Measurements from ENCODE around the gene HNRNPU.
A peak's percentile ranks its signal among the peaks of the same experiment; 100 is the strongest.
"Not testable (repeated sequence)": the region's sequence is repeated elsewhere in the genome, so short reads cannot be mapped to it uniquely, and the experiment has no call there.

HNRNPU gene

DNA sequence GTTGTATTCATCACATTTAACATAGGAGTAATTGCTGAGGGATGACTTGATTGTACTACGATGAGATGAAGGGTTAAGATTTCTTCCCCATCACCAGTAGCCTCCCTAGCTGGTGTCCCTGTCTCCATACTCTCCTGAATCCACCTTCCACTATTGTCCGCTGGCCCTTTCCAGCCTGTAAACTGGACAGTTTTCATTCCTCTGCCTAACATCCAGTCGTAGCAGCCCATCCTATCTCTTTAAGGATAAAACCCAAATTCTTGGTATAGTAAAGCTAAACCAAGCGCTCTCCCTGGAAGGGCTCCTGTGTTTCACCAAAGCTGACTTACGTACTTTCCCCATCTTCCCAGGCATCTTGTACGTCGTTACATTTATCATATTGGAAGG lies 28.2 kb downstream of the HNRNPU start:
- TF ChIP-seq CTCF (IDR thresholded peaks at IDR 0.05; ENCODE audit: control insufficient read depth, insufficient read depth, low read depth, low read length, missing control alignments), result no peak
- peak overlapping the region; percentile 67 for H3K4me3 ChIP-seq (ENCODE audit: control insufficient read depth, low read depth, low read length)
- peak; percentile 2 for DNase-seq (ENCODE audit: low read depth)

GRCh38 chr1:244835276-244836134 lies 28.8 kb downstream of the HNRNPU start, which contains the start of gene COX20:
Gene COX20, plus strand, starts transcription at chr1:244835658. Its CDS starts 57 bp downstream, at chr1:244835715.
- peak within 1 kb of the TSS; percentile 67 for H3K4me3 ChIP-seq (ENCODE audit: control insufficient read depth, low read depth, low read length)
- peak; percentile 55 for DNase-seq (ENCODE audit: low read depth)
- no peak for TF ChIP-seq CTCF (IDR thresholded peaks at IDR 0.05; ENCODE audit: control insufficient read depth, insufficient read depth, low read depth, low read length, missing control alignments)

GRCh38 chr1:244834543-244835275 lies 29.6 kb downstream of the HNRNPU start:
- peak overlapping the region; percentile 48 for H3K4me3 ChIP-seq (ENCODE audit: control insufficient read depth, low read depth, low read length)
- peak; percentile 72 for DNase-seq (ENCODE audit: low read depth)
- no peak for TF ChIP-seq CTCF (IDR thresholded peaks at IDR 0.05; ENCODE audit: control insufficient read depth, insufficient read depth, low read depth, low read length, missing control alignments)

DNA sequence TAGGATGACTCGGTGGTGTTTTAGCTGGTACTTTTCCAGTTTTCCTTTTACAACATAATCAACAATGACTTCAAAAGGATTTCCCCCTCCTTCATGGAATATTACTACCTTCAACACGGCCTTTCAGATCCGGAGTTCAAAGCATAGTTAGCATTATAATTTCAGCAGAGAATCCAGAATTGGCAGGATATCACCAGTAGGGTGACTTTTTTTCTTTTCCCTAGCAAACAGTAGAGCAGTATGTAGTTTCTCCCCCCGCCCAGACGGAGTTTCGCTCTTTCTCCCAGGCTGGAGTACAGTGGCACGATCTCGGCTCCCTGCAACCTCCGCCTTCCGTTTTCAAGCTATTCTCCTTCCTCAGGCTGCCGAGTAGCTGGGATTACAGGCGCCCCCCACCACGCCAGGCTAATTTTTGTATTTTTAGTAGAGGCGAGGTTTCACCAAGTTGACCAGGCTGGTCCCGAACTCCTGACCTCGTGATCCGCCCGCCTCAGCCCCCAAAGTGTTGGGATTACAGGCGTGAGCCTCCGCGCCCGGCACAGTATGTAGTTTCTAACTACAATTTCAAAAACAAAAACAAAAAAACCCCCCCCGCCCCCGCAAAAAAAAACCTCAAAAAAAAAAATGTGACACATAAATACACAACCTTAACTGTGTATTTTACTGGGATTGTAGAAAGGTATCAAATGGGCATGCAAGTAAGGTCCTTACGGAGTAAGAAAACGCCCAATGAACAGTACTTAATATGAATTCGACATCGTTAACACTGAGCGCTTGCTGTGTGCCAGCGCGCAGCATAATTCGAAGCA lies 30.4 kb downstream of the HNRNPU start:
- DNase-seq (ENCODE audit: low read depth), result peak; percentile 45
- peak; percentile 29 for TF ChIP-seq CTCF (IDR thresholded peaks at IDR 0.05; ENCODE audit: control insufficient read depth, insufficient read depth, low read depth, low read length, missing control alignments)
- H3K4me3 ChIP-seq (ENCODE audit: control insufficient read depth, low read depth, low read length), result peak overlapping the region; percentile 48

DNA sequence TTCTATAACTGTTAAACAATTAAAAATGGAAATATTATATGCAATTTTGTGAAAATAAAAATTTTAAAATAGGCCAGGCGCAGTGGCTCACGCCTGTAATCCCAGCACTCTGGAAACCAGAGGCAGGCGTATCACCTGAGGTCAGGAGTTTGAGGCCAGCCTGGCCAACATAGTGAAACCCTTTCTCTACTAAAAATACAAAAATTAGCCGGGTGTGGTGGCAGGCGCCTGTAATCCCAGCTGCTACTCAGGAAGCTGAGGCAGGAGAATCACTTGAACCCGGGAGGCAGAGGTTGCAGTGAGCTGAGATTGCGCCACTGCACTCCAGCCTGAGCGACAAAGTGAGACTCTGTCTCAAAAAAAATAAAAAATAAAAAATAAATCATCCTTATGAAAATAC lies 31.1 kb downstream of the HNRNPU start:
- peak overlapping the region; percentile 48; the same call in 1 of the 2 replicates for H3K4me3 ChIP-seq (ENCODE audit: control insufficient read depth, low read depth, low read length)
- not testable (repeated sequence) for DNase-seq (ENCODE audit: low read depth)

- DNase-seq (ENCODE audit: low read depth), result no peak
- H3K4me3 ChIP-seq (ENCODE audit: control insufficient read depth, low read depth, low read length), result no peak overlapping the region
- no peak for TF ChIP-seq CTCF (IDR thresholded peaks at IDR 0.05; ENCODE audit: control insufficient read depth, insufficient read depth, low read depth, low read length, missing control alignments)
Measured at GRCh38 chr1:244830639-244831038, 33.7 kb downstream of the HNRNPU start.

Data from AG09309 (cell line).